CD4-positive, alpha-beta T cell treated with Interleukin-21 for 1 hour (primary cell): ENCODE data around the gene LRRC4B.
"Not testable (repeated sequence)": the region's sequence is repeated elsewhere in the genome, so short reads cannot be mapped to it uniquely, and the experiment has no call there.

Experiments
- DNase-seq: peaks from one replicate; pipeline ENCODE4 v3.0.0-alpha.2; 2020

LRRC4B gene, protein sequence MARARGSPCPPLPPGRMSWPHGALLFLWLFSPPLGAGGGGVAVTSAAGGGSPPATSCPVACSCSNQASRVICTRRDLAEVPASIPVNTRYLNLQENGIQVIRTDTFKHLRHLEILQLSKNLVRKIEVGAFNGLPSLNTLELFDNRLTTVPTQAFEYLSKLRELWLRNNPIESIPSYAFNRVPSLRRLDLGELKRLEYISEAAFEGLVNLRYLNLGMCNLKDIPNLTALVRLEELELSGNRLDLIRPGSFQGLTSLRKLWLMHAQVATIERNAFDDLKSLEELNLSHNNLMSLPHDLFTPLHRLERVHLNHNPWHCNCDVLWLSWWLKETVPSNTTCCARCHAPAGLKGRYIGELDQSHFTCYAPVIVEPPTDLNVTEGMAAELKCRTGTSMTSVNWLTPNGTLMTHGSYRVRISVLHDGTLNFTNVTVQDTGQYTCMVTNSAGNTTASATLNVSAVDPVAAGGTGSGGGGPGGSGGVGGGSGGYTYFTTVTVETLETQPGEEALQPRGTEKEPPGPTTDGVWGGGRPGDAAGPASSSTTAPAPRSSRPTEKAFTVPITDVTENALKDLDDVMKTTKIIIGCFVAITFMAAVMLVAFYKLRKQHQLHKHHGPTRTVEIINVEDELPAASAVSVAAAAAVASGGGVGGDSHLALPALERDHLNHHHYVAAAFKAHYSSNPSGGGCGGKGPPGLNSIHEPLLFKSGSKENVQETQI

DNA sequence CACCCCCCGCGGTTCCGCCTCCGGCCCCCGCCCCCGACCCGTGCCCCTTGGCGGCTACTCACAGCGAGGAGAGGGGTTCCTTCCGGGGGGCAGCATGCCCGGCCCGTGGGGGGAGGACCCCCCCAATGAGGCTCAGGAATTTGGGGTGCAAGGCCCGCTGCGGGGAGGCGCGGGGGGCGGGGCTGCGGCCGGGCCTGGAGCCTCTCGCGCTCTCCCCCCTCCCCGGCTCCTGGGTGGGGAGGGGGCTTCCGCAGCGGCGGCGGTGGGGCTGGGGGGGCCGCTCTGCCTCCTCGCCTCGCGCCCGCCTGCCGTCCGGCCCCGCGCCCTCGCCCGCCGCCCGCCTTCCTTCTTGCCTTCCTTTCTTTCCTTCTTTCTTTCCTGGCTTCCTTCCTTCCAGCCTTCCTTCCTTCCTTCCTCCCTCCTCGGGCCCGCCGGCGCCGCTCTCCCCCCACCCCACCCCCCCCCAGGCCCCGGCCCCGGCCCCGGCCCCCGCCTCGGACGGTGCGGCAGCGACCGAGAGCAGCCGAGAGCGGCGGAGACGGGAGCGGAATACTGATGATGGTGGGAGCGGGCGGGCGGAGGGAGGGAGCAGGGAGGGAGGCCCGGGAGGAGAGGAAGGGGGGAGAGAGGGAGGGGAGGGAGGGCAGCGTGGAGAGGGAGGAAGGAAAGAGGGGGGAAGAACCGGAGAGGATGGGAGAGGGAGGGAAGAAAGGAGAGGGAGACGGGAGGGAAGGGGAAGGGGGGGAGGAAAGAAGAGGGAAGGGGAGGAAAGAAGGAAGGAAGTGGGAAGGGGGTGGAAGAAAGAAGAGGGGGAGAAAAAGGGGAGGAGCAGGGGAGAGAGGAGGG is at the start of gene LRRC4B:
Gene LRRC4B (minus strand): TSS at position 554 of the 846 bp plus-strand sequence. CDS start 19,597 bp downstream, outside the sequence.
- no peak for DNase-seq

DNA sequence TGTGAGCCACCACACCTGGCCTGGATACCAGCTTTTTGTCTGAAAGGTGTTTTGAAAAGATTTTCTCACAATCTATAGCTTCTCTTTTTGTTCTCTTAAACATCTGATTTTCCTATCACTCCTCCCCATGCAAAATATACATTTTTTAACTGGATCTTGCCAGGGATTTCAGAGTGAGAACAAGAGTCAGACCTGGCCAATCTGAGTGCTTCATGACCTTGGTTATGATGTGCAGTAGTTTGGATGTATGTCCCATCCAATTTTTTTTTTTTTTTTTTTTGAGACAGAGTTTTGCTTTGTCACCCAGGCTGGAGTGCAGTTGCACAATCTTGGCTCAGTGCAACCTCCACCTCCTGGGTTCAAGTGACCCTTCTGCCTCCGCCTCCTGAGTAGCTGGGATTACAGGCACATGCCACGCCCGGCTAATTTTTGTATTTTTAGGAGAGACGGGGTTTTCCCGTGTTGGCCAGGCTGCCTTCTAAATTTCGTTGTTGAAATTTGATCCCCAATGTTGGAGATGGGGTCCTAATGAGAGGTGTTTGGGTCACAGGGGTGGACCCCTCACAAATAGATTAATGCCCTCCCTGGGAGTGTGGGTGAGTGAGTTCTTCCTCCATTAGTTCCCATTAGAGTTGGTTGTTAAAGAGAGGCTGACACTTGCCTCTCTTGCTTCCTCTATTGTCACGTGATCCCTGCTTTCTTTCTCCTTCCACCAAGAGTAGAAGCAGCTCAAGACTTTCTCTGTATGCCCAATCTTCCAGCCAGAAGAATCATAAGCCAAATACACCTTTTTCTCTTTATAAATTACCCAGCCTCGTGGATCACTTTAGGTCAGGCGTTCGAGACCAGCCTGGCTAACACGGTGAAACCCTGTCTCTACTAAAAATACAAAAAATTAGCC is 44.5 kb upstream of the LRRC4B start:
- DNase-seq = not testable (repeated sequence)

DNA sequence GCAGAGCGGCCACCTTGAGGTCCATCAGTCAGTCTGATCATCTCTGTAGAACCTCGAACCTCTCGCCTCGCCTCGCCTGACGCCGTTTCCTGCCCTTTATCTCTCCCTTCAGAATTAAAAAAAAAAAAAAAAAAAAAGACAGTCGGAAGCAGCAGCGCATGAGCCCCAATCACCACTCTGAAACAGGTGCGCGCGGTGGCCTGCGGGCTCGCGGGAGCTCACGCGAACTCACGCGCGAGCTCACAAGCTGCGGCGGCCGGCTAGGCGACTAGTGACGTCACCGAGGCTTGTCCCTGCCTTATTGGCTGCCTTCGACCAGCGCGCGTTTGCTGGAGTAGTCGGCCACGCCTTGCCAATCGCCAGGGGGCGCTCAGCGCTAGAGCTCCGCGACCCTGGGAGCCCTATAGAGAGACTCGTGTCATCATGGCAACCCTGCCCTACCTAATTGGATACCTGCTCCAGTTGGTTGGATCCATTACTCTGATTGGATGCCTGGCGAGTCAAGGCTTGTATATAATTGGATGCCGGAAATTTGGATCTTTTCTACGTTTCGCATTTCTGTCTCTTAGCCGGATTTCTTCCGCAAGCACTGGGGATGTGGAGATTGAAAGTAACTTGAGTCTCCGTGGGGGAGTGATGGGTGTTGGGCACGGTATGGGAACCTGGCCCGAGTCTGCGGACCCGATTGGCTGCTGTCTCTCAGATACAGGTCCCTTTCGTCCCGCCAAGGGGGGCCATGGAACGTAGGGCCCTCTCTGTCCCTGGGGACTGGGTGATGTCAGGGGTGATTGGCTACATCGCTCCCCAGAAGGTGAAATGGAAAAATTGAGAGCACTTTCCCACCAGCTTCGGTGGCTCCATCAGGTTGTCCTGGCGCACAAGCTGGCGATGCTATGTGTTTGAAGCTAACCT is 39.9 kb upstream of the LRRC4B start:
- DNase-seq = peak; percentile 75

GRCh38 chr19:50607388-50607787 is 39.2 kb upstream of the LRRC4B start:
- no peak for DNase-seq

GRCh38 chr19:50606059-50606836 is 38.0 kb upstream of the LRRC4B start:
- DNase-seq = not testable (repeated sequence)

GRCh38 chr19:50604264-50605073 is 36.2 kb upstream of the LRRC4B start:
- not testable (repeated sequence) for DNase-seq

GRCh38 chr19:50602935-50603334 is 34.7 kb upstream of the LRRC4B start:
- no peak for DNase-seq

GRCh38 chr19:50602496-50602895 is 34.3 kb upstream of the LRRC4B start:
- DNase-seq = no peak

GRCh38 chr19:50602089-50602422 is 33.8 kb upstream of the LRRC4B start:
- no peak for DNase-seq

DNA sequence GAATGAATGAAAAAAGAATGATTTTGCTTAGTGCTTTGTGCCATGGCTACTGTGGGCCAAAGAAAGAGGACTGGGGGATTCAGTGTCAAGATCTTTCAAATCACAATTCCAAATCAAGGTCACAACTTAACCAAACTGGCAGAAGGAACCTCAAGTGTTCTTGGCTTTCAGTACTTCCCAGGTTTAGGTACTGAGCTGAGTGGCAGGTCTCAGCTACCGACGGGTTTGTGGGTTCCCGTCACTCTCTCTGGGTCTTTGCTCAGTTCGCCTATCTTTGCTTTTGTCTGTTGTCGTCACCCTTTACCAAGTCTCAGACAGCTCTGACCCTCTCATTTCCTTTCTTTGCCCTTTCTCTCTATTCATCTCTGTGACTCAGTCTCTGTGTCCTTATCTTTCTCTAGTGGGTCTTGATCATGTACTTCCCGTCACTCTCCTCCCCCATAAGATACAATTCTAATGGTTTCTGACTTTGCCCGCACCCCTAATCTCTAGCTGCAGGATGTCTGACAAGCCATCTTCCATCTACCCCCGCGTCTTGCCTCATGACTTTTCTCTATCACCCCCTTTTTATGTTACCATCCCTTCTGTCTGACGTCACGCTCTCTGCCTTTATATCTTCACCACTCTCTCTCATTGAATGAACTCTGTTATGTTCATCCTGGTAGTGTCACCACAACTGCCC is 33.3 kb upstream of the LRRC4B start:
- DNase-seq = no peak

GRCh38 chr19:50599427-50599826 is 31.2 kb upstream of the LRRC4B start:
- DNase-seq = no peak

GRCh38 chr19:50590191-50590590 is 22.0 kb upstream of the LRRC4B start:
- no peak for DNase-seq

- not testable (repeated sequence) for DNase-seq
Observed at GRCh38 chr19:50581795-50582660, 13.8 kb upstream of the LRRC4B start.

DNA sequence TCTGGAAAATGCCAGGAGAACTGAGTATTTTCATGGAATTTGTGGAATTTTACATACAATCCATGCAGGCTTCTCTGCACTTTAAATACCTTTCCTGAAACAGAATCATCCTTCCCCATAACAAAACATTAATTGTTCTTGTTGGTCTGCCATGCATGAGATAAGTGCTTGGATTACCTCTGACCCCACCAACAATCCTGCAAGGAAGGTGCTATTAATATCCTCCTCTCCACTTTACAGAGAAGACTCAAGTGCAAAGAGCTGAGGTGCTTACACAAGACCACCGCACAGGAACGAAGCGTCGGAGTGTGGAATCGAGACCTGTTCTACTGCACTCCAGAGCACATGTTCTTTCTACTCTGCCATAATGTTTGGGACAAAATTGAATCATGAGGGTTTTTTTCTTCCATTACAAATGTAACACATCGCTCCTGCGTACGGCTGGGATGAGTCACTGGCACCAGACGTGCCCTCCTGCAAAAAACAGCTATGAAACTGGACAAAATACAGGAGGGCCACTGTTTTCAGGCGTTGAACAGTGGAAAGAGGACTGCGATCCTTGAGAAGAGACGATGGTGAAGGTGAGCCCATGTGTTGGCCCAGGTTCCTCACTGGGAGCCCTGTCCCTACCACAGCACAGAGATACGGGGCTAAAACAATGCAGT is 12.9 kb upstream of the LRRC4B start:
- DNase-seq = no peak

DNA sequence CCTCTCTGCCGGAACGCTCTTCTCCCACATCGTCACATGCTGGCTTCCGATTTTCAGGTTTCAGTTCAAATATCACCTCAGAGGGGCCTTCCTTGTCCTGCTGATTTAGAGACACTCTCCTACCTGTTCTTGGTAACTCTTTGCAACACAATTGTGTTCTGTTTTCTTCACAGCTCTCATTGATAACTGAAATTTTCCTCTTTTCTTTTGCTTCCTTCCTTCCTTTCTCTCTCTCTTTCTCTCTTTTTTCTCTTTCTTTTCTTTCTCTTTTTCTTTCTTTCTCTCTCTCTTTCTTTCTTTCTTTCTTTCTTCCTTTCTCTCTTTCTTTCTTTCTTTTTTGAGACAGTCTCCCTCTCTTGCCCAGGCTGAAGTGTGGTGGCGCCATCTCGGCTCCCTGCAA is 12.0 kb upstream of the LRRC4B start:
- DNase-seq = no peak

- DNase-seq = not testable (repeated sequence)
Observed at GRCh38 chr19:50576769-50577168, 8.5 kb upstream of the LRRC4B start.
